Esophagus (tissue), 2 donors: ENCODE data around the gene PRKAR2A. TPM values are rescaled to one million over a fixed set of nuclear protein-coding genes. Genes with fewer than 3 reads are reported as not detected.
"Not testable (repeated sequence)": the region's sequence is repeated elsewhere in the genome, so short reads cannot be mapped to it uniquely, and the experiment has no call there.

Experiments
- H3K27ac ChIP-seq, 2 donors: one replicate each; pipeline ENCODE4 v1.5.1; 2013; ENCODE audit warnings: low read depth in 2 of 2, mild to moderate bottlenecking in 2 of 2, inconsistent platforms in 1 of 2, low read length in 1 of 2, moderate library complexity in 1 of 2
- H3K27me3 ChIP-seq, 2 donors: one replicate each; pipeline ENCODE4 v1.6.1; 2013; ENCODE audit warnings: low read length in 2 of 2, control low read depth in 1 of 2, mild to moderate bottlenecking in 1 of 2; ENCODE audit not compliant: insufficient read depth in 2 of 2, control insufficient read depth in 1 of 2
- H3K36me3 ChIP-seq, 2 donors: one replicate each; pipeline ENCODE4 v1.6.1; 2013; ENCODE audit warnings: low read length in 1 of 2; ENCODE audit not compliant: control insufficient read depth in 2 of 2, insufficient read depth in 2 of 2
- H3K4me1 ChIP-seq, 2 donors: one replicate each; pipeline ENCODE4 v1.6.1; 2013; ENCODE audit warnings: low read length in 1 of 2; ENCODE audit not compliant: control insufficient read depth in 2 of 2, insufficient read depth in 2 of 2
- H3K4me3 ChIP-seq, 2 donors: one replicate each; pipeline ENCODE4 v1.5.1; 2013; ENCODE audit warnings: low read length in 2 of 2, mild to moderate bottlenecking in 2 of 2, low read depth in 1 of 2, moderate library complexity in 1 of 2
- H3K9me3 ChIP-seq, 2 donors: one replicate each; pipeline ENCODE4 v1.6.1; 2013; ENCODE audit warnings: mild to moderate bottlenecking in 2 of 2, low read depth in 1 of 2, low read length in 1 of 2, moderate library complexity in 1 of 2; ENCODE audit not compliant: control insufficient read depth in 2 of 2, insufficient read depth in 1 of 2
- WGBS, 2 donors: extraction: QIAGEN DNeasy Blood & Tissue Kit; methylation state at CpG; one replicate each; pipeline ENCODE4 v1.1.7; 2013; 5-methylcytosine and 5-hydroxymethylcytosine counted together
- polyA plus RNA-seq, 2 donors: library from polyadenylated mRNA; stranded (reverse); fragments of 200-250 nt; gene quantifications; one replicate each; pipeline ENCODE4 v1.2.3, GENCODE V29; 2013
- donor health status: healthy with polysubstance abuse.
- donor health status: Bipolar disorder and iron deficiency.

PRKAR2A gene
- polyA plus RNA-seq, 2 donors: 7.2 to 11.3 TPM

DNA sequence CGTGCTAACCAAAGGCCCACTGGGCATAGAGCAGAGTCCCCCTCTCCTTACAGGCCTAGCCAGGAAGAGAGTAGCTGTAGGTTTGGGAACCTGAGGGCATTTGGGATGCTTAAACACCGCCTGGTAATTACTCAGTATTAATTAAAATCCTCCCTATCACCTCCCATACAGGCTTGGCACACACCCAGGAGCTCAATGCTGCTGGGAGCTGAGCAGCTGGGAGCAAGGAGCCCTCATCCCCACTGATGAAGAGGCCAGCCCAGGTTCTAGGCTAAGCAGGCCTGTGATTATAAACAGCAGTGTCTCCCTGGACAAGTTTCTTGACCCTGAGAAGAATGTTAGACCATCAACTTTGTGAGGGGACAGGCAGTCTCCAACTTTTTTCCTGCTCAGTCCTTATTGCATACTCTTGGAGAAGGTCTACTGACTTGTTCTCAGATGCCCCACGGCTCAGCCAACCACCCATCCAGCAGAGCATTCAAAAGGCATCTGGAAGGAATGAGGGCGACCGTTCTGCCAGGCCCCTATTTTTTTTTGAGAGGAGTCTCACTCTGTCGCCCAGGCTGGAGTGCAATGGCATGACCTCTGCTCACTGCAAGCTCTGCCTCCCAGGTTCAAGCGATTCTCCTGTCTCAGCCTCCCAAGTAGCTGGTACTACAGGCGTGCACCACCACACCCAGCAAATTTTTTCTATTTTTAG, 1.3 kb upstream of the PRKAR2A start:
- no peak overlapping the region for H3K4me3 ChIP-seq
- H3K27ac ChIP-seq: no peak overlapping the region
- no peaks in the 10 kb centered on the region for H3K27me3 ChIP-seq
- H3K4me1 ChIP-seq: peaks cover 3 to 6% of the 10 kb centered on the region in 2 donors
- no peaks in the 10 kb centered on the region for H3K36me3 ChIP-seq
- WGBS, 2 donors: 93 to 94% methylated on average over 8 of the region's 8 CpGs
- no peaks in the 10 kb centered on the region for H3K9me3 ChIP-seq

DNA sequence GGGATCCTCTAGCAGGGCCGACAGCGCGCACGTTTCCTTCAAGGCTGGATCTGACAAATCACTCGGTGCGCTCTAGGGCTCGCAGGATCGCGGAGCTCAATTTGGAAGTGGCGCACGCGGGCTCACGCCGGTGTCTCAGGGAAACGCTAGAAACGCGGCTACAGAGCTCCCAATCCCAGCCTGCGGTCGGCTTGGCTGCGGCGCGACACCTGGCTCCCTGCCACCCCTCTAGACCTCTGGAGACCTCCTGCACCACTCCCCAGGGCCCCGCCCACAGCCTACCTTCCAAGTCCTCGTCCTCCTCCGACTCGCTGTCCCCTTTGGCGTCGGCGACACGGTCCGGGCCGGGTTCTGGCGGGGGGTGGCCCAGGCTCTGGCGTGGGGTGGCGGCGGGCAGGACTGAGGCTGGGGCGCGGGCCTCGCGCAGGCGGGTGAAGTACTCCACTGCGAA, 596 bp downstream of the PRKAR2A start:
- peak overlapping the region; percentile 96 for H3K27ac ChIP-seq
- whole genome bisulfite sequencing, 2 donors: 0 to 1% methylated on average over 41 to 42 of the region's 42 CpGs
- peak overlapping the region; percentile 80 to 89 for H3K4me3 ChIP-seq
- H3K27me3 ChIP-seq: no peaks in the 10 kb centered on the region
- H3K36me3 ChIP-seq: no peaks in the 10 kb centered on the region
- no peaks in the 10 kb centered on the region for H3K9me3 ChIP-seq
- H3K4me1 ChIP-seq: peaks cover 3 to 6% of the 10 kb centered on the region in 2 donors

DNA sequence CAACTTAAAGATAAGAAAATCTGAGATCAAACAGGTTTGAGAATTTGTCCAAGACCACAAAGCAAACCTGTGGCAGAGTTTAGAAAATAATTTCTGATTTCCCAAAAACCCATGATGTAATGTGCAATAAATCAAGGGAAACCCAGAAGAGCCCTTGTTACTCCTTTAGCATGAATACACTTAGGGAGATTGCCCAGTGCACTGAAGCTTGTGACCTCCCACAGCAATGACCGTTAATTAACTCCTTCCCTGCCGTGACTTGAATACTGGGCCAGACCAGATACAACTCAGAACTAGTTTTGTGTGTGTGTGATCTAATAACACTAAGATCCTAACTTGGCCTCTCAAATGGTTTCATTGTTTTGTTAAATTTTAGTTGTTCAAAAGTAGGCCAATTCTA, 2.5 kb downstream of the PRKAR2A start:
- no peak overlapping the region for H3K27ac ChIP-seq
- no peaks in the 10 kb centered on the region for H3K27me3 ChIP-seq
- H3K9me3 ChIP-seq: no peaks in the 10 kb centered on the region
- 48 to 53% methylated on average over 2 of the region's 2 CpGs for WGBS, 2 donors
- no peaks in the 10 kb centered on the region for H3K36me3 ChIP-seq
- peaks cover 3 to 6% of the 10 kb centered on the region in 2 donors for H3K4me1 ChIP-seq
- no peak overlapping the region for H3K4me3 ChIP-seq

DNA sequence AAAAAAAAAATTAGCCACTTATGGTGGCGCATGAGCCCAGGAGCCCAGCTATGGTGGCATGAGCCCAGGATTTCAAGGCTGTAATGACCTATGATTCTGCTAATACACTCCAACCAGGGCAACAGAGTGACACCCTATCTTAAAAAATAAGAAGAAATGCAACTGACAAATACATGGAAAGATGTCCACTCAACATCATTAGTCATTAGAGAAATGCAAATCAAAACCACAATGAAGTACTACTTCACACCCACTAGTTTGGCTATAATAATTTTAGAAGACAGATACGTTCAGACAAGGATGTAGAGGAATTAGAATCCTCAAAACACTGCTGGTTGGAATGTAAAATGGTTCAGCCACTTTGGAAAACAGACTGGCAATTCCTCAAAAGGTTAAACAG, 10.5 kb downstream of the PRKAR2A start:
- Histone ChIP-seq H3K4me3 (no peak overlapping the region), H3K36me3 (no peaks in the 10 kb centered on the region), H3K9me3 (no peaks in the 10 kb centered on the region), H3K27ac (no peak overlapping the region), H3K4me1 (no peaks in the 10 kb centered on the region), H3K27me3 (no peaks in the 10 kb centered on the region)
- WGBS, 2 donors: 75 to 76% methylated on average over 2 of the region's 2 CpGs

DNA sequence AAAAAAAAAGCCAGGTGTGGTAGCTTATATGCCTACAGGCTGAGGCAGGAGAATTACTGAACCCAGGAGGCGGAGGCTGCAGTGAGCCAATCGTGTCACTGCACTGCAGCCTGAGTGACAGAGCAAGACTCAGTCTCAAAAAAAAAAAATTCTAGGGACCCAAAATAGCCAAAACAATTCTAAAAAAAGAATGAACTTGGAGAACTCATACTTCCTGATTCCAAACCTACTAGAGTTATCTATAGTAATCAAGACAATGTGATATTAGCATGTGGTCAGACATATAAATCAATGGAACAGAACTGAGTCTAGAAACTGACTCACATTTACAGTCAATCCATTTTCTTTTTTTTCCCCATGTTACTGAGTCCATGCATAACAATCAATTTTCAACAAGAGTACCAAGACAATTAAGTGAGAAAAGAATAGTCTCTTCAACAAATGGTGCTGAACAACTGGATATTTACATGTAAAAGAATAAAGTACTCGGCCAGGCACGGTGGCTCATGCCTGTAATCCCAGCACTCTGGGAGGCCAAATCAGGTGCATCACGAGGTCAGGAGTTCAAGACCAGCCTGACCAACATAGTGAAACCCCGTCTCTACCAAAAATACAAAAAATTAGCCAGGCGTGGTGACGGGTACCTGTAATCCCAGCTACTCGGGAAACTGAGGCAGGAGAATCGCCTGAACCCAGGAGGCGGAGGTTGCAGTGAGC, 11.9 kb downstream of the PRKAR2A start:
- Histone ChIP-seq H3K4me1 (no peaks in the 10 kb centered on the region), H3K9me3 (no peaks in the 10 kb centered on the region), H3K27me3 (no peaks in the 10 kb centered on the region), H3K27ac (no peak overlapping the region), H3K4me3 (no peak overlapping the region), H3K36me3 (no peaks in the 10 kb centered on the region)
- whole genome bisulfite sequencing, 2 donors: 93 to 95% methylated on average over 11 of the region's 11 CpGs

DNA sequence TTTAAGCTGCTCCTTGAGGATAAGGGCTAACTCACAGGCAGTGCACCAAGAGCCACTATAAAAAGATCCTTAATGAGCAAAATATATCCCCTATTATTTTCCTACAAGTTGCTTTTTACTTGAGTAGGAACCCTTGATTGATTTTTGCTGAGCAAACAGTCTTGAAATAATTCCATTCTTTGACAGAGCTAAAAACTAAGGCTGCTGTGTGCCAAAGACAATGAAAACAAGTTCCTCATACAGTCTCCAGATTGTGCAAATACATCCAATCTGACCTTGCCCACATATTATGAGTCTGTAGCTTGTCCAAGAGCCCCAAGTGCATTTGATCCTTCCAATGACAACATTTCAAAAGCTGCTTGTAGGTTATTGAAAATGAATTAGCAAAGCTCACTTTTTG, 15.0 kb downstream of the PRKAR2A start:
- Histone ChIP-seq H3K27me3 (no peaks in the 10 kb centered on the region), H3K4me3 (no peak overlapping the region)

DNA sequence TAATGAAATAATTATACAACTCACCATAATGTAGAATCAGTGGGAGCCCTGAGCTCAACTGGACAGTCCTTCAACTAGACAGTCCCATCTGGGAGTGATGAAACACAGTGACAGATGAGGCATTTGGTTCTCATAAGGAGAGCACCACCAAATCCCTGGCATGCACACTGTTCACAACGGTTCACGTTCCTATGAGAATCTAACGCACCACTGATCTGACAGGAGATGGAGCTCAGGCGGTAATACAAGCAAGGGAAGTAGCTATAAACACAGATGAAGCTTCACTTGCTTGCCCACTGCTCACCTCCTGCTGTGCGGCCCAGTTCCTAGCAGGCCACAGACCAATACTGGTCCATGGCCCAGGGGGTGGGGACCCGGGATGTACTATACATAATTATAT, 17.0 kb downstream of the PRKAR2A start:
- Histone ChIP-seq H3K9me3 (no peaks in the 10 kb centered on the region), H3K27ac (no peak overlapping the region), H3K27me3 (no peaks in the 10 kb centered on the region), H3K4me3 (no peak overlapping the region), H3K4me1 (no peaks in the 10 kb centered on the region), H3K36me3 (no peaks in the 10 kb centered on the region)
- WGBS, 2 donors: 86 to 87% methylated on average over 6 of the region's 6 CpGs

More for the DNA sequence above, 15.0 kb downstream of the PRKAR2A start:
- no peaks in the 10 kb centered on the region for H3K4me1 ChIP-seq
- no peak overlapping the region for H3K27ac ChIP-seq
- no peaks in the 10 kb centered on the region for H3K9me3 ChIP-seq
- H3K36me3 ChIP-seq: no peaks in the 10 kb centered on the region

DNA sequence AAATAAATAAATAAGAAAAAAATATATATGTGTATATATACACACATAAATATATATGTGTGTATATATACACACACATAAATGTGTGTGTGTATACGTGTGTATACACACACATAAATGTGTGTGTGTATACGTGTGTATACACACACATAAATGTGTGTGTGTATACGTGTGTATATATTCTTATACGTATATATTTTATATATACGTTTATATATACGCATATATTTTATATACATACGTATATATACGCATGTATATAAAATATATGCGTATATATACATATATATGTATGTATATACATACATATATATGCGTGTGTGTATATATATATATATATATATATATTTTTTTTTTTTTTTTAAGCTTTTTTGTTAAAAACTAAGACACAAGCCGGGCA, 18.1 kb downstream of the PRKAR2A start:
- not testable (repeated sequence) for H3K9me3 ChIP-seq, H3K4me1 ChIP-seq, H3K36me3 ChIP-seq, H3K27me3 ChIP-seq, H3K27ac ChIP-seq, H3K4me3 ChIP-seq
- 96% methylated on average over 11 of the region's 11 CpGs for WGBS, 2 donors

DNA sequence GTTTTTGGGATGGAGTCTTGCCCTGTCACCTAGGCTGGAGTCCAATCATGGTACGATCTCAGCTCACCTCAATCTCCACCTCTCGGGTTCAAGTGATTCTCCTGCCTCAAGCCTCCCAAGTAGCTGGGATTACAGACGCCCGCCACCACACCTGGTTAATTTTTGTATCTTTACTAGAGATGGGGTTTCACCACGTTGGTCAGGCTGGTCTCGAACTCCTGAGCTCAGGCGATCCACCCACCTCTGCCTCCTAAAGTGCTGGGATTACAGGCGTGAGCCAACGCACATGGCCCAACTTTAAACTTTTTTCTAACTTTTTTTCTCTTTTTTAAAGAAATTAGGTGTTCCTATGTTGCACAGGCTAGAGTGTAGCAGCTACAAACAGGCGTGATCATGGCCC, 19.8 kb downstream of the PRKAR2A start:
- H3K27me3 ChIP-seq, H3K27ac ChIP-seq, H3K36me3 ChIP-seq, H3K4me1 ChIP-seq, H3K4me3 ChIP-seq, H3K9me3 ChIP-seq: not testable (repeated sequence)
- 93 to 96% methylated on average over 10 of the region's 10 CpGs for WGBS, 2 donors

DNA sequence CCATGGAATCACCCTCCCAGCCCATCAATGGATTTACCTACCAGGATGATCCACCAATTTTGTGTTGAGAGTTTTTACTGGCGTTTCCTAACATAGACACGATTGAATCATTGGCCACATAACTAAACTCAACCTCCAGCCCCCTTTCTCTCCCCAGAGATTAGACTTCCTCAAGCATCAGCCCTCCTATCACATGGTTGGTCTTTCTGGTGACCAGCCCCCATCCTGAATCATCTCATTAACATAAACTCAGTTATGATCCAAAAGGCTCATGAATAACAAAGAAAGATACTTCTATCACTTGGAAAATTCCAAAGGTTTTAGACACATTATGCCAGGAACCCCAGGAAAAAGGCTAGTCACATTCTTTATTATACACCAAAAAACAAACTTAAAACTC, 21.2 kb downstream of the PRKAR2A start:
- Histone ChIP-seq H3K9me3 (no peaks in the 10 kb centered on the region), H3K36me3 (no peaks in the 10 kb centered on the region), H3K27ac (no peak overlapping the region), H3K4me3 (no peak overlapping the region), H3K4me1 (no peaks in the 10 kb centered on the region), H3K27me3 (no peaks in the 10 kb centered on the region)
- 68 to 74% methylated on average over 2 of the region's 2 CpGs for WGBS, 2 donors
